ENCODE data around the gene GPA33.

Gene GPA33

GRCh38 chr1:167122121-167122480 lies 31.9 kb upstream of the GPA33 start:
- H3K27me3 Mint-ChIP-seq (ENCODE audit: low read depth), result peaks cover 27% of the 10 kb centered on the region
- no peaks in the 10 kb centered on the region for H3K9me3 Mint-ChIP-seq
- H3K27ac Mint-ChIP-seq, result no peak overlapping the region
- TF ChIP-seq CTCF (IDR thresholded peaks at IDR 0.05; ENCODE audit: unreplicated experiment in 3 of 3), result no peak
- peak overlapping the region in 2 of 3 experiments; percentile 24 to 29 for H3K4me3 Mint-ChIP-seq
- H3K36me3 Mint-ChIP-seq (ENCODE audit: low read depth), result no peaks in the 10 kb centered on the region
- no peaks in the 10 kb centered on the region for H3K4me1 Mint-ChIP-seq

- no peaks in the 10 kb centered on the region for H3K9me3 Mint-ChIP-seq
- no peaks in the 10 kb centered on the region for H3K4me1 Mint-ChIP-seq
- H3K27ac Mint-ChIP-seq, result no peak overlapping the region
- no peaks in the 10 kb centered on the region for H3K36me3 Mint-ChIP-seq (ENCODE audit: low read depth)
- peak overlapping the region; percentile 68 to 83 (median 79) for H3K4me3 Mint-ChIP-seq
- no peak for TF ChIP-seq CTCF (IDR thresholded peaks at IDR 0.05; ENCODE audit: unreplicated experiment in 3 of 3)
- peaks cover 27% of the 10 kb centered on the region for H3K27me3 Mint-ChIP-seq (ENCODE audit: low read depth)
Measured at GRCh38 chr1:167121375-167122120, 31.4 kb upstream of the GPA33 start.

GRCh38 chr1:167120899-167121298 lies 30.7 kb upstream of the GPA33 start:
- no peaks in the 10 kb centered on the region for H3K9me3 Mint-ChIP-seq
- H3K4me3 Mint-ChIP-seq, result peak overlapping the region in 1 of 3 experiments; percentile 83
- peaks cover 27% of the 10 kb centered on the region for H3K27me3 Mint-ChIP-seq (ENCODE audit: low read depth)
- no peak for TF ChIP-seq CTCF (IDR thresholded peaks at IDR 0.05; ENCODE audit: unreplicated experiment in 3 of 3)
- no peaks in the 10 kb centered on the region for H3K4me1 Mint-ChIP-seq
- no peak overlapping the region for H3K27ac Mint-ChIP-seq
- H3K36me3 Mint-ChIP-seq (ENCODE audit: low read depth), result no peaks in the 10 kb centered on the region

- no peak for TF ChIP-seq CTCF (IDR thresholded peaks at IDR 0.05; ENCODE audit: unreplicated experiment in 3 of 3)
- Mint-ChIP-seq H3K27me3 (ENCODE audit: low read depth) (peaks cover 27% of the 10 kb centered on the region), H3K9me3 (no peaks in the 10 kb centered on the region), H3K4me3 (no peak overlapping the region), H3K27ac (no peak overlapping the region), H3K36me3 (ENCODE audit: low read depth) (no peaks in the 10 kb centered on the region), H3K4me1 (no peaks in the 10 kb centered on the region)
Measured at GRCh38 chr1:167119696-167120095, 29.5 kb upstream of the GPA33 start.

- Mint-ChIP-seq H3K27ac (no peak overlapping the region), H3K9me3 (no peaks in the 10 kb centered on the region), H3K4me1 (no peaks in the 10 kb centered on the region), H3K4me3 (no peak overlapping the region), H3K36me3 (ENCODE audit: low read depth) (no peaks in the 10 kb centered on the region), H3K27me3 (ENCODE audit: low read depth) (peaks cover 20% of the 10 kb centered on the region)
- TF ChIP-seq CTCF (IDR thresholded peaks at IDR 0.05; ENCODE audit: unreplicated experiment in 3 of 3), result no peak
Measured at GRCh38 chr1:167118188-167118587, 28.0 kb upstream of the GPA33 start.

GRCh38 chr1:167117225-167117624 lies 27.0 kb upstream of the GPA33 start:
- H3K4me3 Mint-ChIP-seq, result no peak overlapping the region
- TF ChIP-seq CTCF (IDR thresholded peaks at IDR 0.05; ENCODE audit: unreplicated experiment in 3 of 3), result no peak
- no peak overlapping the region for H3K27ac Mint-ChIP-seq
- no peaks in the 10 kb centered on the region for H3K9me3 Mint-ChIP-seq
- no peaks in the 10 kb centered on the region for H3K4me1 Mint-ChIP-seq
- H3K36me3 Mint-ChIP-seq (ENCODE audit: low read depth), result no peaks in the 10 kb centered on the region
- peaks cover 10% of the 10 kb centered on the region for H3K27me3 Mint-ChIP-seq (ENCODE audit: low read depth)
